HepG2 (cell line): ENCODE measurements around the gene BCAM. TPM values are rescaled to one million over a fixed set of nuclear protein-coding genes. Genes with fewer than 3 reads are reported as not detected.
A peak's percentile ranks its signal among the peaks of the same experiment; 100 is the strongest.

Experiments used
- AGO1 ChIP-seq: fragments of 200-400 bp; formaldehyde crosslinking; IDR thresholded peaks from 2 replicates; pipeline ENCODE4 v1.6.1; 2017; ENCODE audit warnings: mild to moderate bottlenecking, low read depth, low read length, moderate library complexity; ENCODE audit not compliant: poor library complexity, severe bottlenecking
- AKAP8 ChIP-seq: sonication (generic); formaldehyde crosslinking; IDR thresholded peaks from 2 replicates; pipeline ENCODE4 v1.5.1; 2020; ENCODE audit warnings: mild to moderate bottlenecking, missing genetic modification reagents
- BCL6 ChIP-seq: IDR thresholded peaks from 2 replicates; pipeline ENCODE4 v1.6.1; 2016; ENCODE audit warnings: missing genetic modification reagents, missing compliant biosample characterization
- HDAC1 ChIP-seq: sonication (generic); formaldehyde crosslinking; IDR thresholded peaks from 2 replicates; pipeline ENCODE4 v1.5.1; 2020; ENCODE audit warnings: mild to moderate bottlenecking, missing genetic modification reagents
- KDM2A ChIP-seq: sonication (generic); formaldehyde crosslinking; IDR thresholded peaks from 2 replicates; pipeline ENCODE4 v1.4.0; 2020; ENCODE audit warnings: low read depth, missing genetic modification reagents, borderline replicate concordance
- MIXL1 ChIP-seq: IDR thresholded peaks from 2 replicates; pipeline ENCODE4 v1.6.1; 2016
- SNAI1 ChIP-seq: sonication (generic); formaldehyde crosslinking; IDR thresholded peaks from 2 replicates; pipeline ENCODE4 v1.5.0; 2020; ENCODE audit warnings: mild to moderate bottlenecking, missing genetic modification reagents, borderline replicate concordance
- TSC22D2 ChIP-seq: sonication (generic); formaldehyde crosslinking; IDR thresholded peaks from 2 replicates; pipeline ENCODE4 v1.5.1; 2020; ENCODE audit warnings: missing genetic modification reagents, mild to moderate bottlenecking, borderline replicate concordance
- ZNF430 ChIP-seq: sonication (generic); formaldehyde crosslinking; IDR thresholded peaks from 2 replicates; pipeline ENCODE4 v1.9.0; 2021; ENCODE audit warnings: mild to moderate bottlenecking, missing genetic modification reagents
- ZNF782 ChIP-seq: sonication (generic); formaldehyde crosslinking; IDR thresholded peaks from 2 replicates; pipeline ENCODE4 v1.4.0; 2020; ENCODE audit warnings: missing genetic modification reagents, mild to moderate bottlenecking, borderline replicate concordance
- polyA plus RNA-seq, 8 experiments: library from polyadenylated mRNA; depleted of rRNA in 3 of 8; stranded (reverse) in 7 of 8; unstranded in 1 of 8; fragments of >200 nt; fragmentation: Illumina TruSeq in 4 of 8; extraction: Trizol in 4 of 8; gene quantifications; 2 replicates each; pipeline versions ENCODE4 v1.2.1 to v1.2.3, GENCODE V29; 2011 to 2016; ENCODE audit warnings: low read depth in 4 of 8, missing spikeins in 1 of 8, mixed read lengths in 1 of 8; ENCODE audit not compliant: insufficient read depth in 1 of 8
- total RNA-seq, 5 experiments: library from RNA; depleted of rRNA; stranded (reverse); fragments of >200 nt; fragmentation: Illumina TruSeq; extraction: Trizol; gene quantifications; 2 replicates each; pipeline ENCODE4 v1.2.3, GENCODE V29; 2016; ENCODE audit warnings: low read depth in 1 of 5
- TF ChIP-seq, protein P1 (sequence below), 2 experiments: sonication (generic) in 1 of 2; formaldehyde crosslinking in 1 of 2; IDR thresholded peaks; 2 replicates each; pipeline versions ENCODE4 v1.4.0 to v1.6.1; 2016 to 2020; ENCODE audit warnings: borderline replicate concordance in 1 of 2, low read depth in 1 of 2, mild to moderate bottlenecking in 1 of 2, missing genetic modification reagents in 1 of 2
- TF ChIP-seq, protein P2 (sequence below): sonication (generic); formaldehyde crosslinking; IDR thresholded peaks from 2 replicates; pipeline ENCODE4 v1.4.0; 2020; ENCODE audit warnings: missing genetic modification reagents, low read depth, mild to moderate bottlenecking, borderline replicate concordance
- TF ChIP-seq, protein P3 (sequence below): sonication (generic); formaldehyde crosslinking; IDR thresholded peaks from 2 replicates; pipeline ENCODE4 v1.4.0; 2020; ENCODE audit warnings: missing genetic modification reagents
- TF ChIP-seq, protein P4 (sequence below): sonication (generic); formaldehyde crosslinking; IDR thresholded peaks from 2 replicates; pipeline ENCODE4 v1.4.0; 2020; ENCODE audit warnings: missing genetic modification reagents, mild to moderate bottlenecking, borderline replicate concordance
- TF ChIP-seq, protein P5 (sequence below): IDR thresholded peaks from 2 replicates; pipeline ENCODE4 v1.6.1; 2016; ENCODE audit warnings: missing genetic modification reagents, missing compliant biosample characterization

The BCAM gene
- total and polyA plus RNA-seq, 2 of the 13 experiments (the other 11 are each of a cell fraction or from before 2014, with no cell fraction given), result 51.2 to 62.7 TPM

DNA sequence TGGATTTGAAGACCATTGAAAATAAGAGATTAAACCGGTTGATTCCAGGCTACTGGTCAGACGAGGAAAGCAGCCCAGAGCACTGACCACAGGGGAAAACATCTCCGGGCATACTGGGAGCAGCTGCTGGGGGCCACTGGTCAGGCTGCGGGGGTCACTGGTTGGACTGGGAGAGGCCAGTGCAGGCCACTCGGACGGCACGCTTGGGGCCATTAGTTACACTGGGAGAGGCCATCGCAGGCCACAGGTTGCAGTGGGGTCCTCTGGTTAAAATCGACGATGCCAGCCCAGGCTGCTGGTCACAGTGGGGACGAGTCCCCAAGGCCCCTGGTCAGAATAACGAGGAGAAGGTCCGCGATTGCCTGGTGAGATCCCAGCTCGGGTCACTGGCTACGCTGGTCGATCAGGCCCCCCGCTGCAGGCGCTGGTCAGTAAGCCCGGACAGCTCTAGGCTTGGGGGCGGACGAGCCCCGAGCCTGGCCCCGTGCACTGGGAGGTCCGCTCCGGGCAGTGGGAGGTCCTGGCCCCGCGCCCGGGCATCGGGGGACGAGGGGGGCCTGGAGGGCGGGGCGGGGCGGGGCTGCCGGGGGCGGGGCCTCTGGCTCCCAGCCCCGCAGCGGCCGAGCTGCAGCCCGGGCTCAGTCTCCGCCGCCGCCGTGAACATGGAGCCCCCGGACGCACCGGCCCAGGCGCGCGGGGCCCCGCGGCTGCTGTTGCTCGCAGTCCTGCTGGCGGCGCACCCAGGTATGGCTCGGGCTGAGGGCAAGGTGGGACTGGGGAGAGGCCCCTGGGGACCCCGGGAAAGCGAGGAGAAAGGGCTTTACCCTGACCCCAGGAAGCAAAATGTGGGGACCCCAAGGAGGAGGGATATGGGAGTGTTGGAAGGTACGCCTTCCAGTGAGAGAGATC is at the start of gene BCAM (continued):
- TF ChIP-seq, protein P1, sequence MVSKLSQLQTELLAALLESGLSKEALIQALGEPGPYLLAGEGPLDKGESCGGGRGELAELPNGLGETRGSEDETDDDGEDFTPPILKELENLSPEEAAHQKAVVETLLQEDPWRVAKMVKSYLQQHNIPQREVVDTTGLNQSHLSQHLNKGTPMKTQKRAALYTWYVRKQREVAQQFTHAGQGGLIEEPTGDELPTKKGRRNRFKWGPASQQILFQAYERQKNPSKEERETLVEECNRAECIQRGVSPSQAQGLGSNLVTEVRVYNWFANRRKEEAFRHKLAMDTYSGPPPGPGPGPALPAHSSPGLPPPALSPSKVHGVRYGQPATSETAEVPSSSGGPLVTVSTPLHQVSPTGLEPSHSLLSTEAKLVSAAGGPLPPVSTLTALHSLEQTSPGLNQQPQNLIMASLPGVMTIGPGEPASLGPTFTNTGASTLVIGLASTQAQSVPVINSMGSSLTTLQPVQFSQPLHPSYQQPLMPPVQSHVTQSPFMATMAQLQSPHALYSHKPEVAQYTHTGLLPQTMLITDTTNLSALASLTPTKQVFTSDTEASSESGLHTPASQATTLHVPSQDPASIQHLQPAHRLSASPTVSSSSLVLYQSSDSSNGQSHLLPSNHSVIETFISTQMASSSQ (IDR thresholded peaks at IDR 0.05; ENCODE audit: low read depth), result no peak
- TF ChIP-seq, protein P1 (CRISPR knock-in tag; IDR thresholded peaks at IDR 0.05; ENCODE audit: borderline replicate concordance), result peak; percentile 40
- peak; percentile 53; the same call in 1 of the 2 replicates for TF ChIP-seq ZNF782
- TF ChIP-seq, protein P2, sequence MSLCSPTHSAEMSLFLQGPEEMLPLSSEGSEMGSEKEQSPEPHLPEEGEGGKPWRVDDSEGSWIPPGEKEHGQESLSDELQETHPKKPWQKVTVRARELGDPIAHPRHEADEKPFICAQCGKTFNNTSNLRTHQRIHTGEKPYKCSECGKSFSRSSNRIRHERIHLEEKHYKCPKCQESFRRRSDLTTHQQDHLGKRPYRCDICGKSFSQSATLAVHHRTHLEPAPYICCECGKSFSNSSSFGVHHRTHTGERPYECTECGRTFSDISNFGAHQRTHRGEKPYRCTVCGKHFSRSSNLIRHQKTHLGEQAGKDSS (CRISPR knock-in tag), result peak; percentile 77; the same call in 1 of the 2 replicates
- TF ChIP-seq HDAC1 (CRISPR knock-in tag), result peak; percentile 45; the same call in 1 of the 2 replicates
- TF ChIP-seq TSC22D2 (CRISPR knock-in tag), result peak; percentile 66; the same call in 1 of the 2 replicates
- 0 out of 2 replicates have a peak, but pooled peaks have one; percentile 5 for TF ChIP-seq ZNF430 (CRISPR knock-in tag)
- TF ChIP-seq MIXL1 (CRISPR knock-in tag), result 0 out of 2 replicates have a peak, but pooled peaks have one; percentile 41
- TF ChIP-seq SNAI1 (CRISPR knock-in tag), result peak; percentile 56; the same call in 1 of the 2 replicates
- TF ChIP-seq AGO1, result peak; percentile 26
- TF ChIP-seq KDM2A, result 0 out of 2 replicates have a peak, but pooled peaks have one; percentile 7
- TF ChIP-seq, protein P3, sequence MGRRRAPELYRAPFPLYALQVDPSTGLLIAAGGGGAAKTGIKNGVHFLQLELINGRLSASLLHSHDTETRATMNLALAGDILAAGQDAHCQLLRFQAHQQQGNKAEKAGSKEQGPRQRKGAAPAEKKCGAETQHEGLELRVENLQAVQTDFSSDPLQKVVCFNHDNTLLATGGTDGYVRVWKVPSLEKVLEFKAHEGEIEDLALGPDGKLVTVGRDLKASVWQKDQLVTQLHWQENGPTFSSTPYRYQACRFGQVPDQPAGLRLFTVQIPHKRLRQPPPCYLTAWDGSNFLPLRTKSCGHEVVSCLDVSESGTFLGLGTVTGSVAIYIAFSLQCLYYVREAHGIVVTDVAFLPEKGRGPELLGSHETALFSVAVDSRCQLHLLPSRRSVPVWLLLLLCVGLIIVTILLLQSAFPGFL (CRISPR knock-in tag), result no peak
- 0 out of 2 replicates have a peak, but pooled peaks have one; percentile 11 for TF ChIP-seq BCL6 (CRISPR knock-in tag)
- TF ChIP-seq, protein P4, sequence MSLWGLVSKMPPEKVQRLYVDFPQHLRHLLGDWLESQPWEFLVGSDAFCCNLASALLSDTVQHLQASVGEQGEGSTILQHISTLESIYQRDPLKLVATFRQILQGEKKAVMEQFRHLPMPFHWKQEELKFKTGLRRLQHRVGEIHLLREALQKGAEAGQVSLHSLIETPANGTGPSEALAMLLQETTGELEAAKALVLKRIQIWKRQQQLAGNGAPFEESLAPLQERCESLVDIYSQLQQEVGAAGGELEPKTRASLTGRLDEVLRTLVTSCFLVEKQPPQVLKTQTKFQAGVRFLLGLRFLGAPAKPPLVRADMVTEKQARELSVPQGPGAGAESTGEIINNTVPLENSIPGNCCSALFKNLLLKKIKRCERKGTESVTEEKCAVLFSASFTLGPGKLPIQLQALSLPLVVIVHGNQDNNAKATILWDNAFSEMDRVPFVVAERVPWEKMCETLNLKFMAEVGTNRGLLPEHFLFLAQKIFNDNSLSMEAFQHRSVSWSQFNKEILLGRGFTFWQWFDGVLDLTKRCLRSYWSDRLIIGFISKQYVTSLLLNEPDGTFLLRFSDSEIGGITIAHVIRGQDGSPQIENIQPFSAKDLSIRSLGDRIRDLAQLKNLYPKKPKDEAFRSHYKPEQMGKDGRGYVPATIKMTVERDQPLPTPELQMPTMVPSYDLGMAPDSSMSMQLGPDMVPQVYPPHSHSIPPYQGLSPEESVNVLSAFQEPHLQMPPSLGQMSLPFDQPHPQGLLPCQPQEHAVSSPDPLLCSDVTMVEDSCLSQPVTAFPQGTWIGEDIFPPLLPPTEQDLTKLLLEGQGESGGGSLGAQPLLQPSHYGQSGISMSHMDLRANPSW (CRISPR knock-in tag), result peak; percentile 2; the same call in 1 of the 2 replicates
- TF ChIP-seq AKAP8 (CRISPR knock-in tag), result peak; percentile 46; the same call in 1 of the 2 replicates
- TF ChIP-seq, protein P5, sequence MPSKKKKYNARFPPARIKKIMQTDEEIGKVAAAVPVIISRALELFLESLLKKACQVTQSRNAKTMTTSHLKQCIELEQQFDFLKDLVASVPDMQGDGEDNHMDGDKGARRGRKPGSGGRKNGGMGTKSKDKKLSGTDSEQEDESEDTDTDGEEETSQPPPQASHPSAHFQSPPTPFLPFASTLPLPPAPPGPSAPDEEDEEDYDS, result 0 out of 2 replicates have a peak, but pooled peaks have one; percentile 25
